T-helper 17 cell (primary cell): ENCODE measurements around the gene RARB. TPM values are rescaled to one million over a fixed set of nuclear protein-coding genes. Genes with fewer than 3 reads are reported as not detected.

Experiments used
- ATAC-seq: fragments of 150-1000 bp; cut with Tn5 transposase; 2 replicates; pipeline ENCODE4 v1.10.0; 2021; ENCODE audit warnings: mild to moderate bottlenecking, moderate library complexity
- DNase-seq, 3 donors: peaks; one replicate each; pipeline versions ENCODE4 v3.0.0 to v3.0.0-alpha.2; 2020 to 2021
- H3K9me3 ChIP-seq: one replicate; pipeline ENCODE4 v1.7.0; 2013; ENCODE audit warnings: low read length, mild to moderate bottlenecking; ENCODE audit not compliant: control insufficient read depth, poor library complexity, severe bottlenecking
- H3K27ac Mint-ChIP-seq: one replicate; pipeline ENCODE4 v1.8.0; 2022; ENCODE audit warnings: mild to moderate bottlenecking, moderate library complexity, mixed read lengths
- H3K27me3 Mint-ChIP-seq: one replicate; pipeline ENCODE4 v1.8.0; 2022; ENCODE audit warnings: mixed read lengths
- H3K36me3 Mint-ChIP-seq: one replicate; pipeline ENCODE4 v1.8.0; 2022; ENCODE audit warnings: low read depth, mixed read lengths
- H3K4me1 Mint-ChIP-seq: one replicate; pipeline ENCODE4 v1.8.0; 2022; ENCODE audit warnings: mild to moderate bottlenecking, mixed read lengths
- H3K4me3 Mint-ChIP-seq: one replicate; pipeline ENCODE4 v1.8.0; 2022; ENCODE audit warnings: mild to moderate bottlenecking, moderate library complexity, mixed read lengths
- total RNA-seq, 4 donors: library from RNA in 2 of 4; stranded (reverse) in 2 of 4; gene quantifications; one replicate each; pipeline ENCODE4 v1.2.3 and lab custom pipeline; 2022 to 2026

RARB gene
- total RNA-seq, 2 donors from 2014 or later: not detected

DNA sequence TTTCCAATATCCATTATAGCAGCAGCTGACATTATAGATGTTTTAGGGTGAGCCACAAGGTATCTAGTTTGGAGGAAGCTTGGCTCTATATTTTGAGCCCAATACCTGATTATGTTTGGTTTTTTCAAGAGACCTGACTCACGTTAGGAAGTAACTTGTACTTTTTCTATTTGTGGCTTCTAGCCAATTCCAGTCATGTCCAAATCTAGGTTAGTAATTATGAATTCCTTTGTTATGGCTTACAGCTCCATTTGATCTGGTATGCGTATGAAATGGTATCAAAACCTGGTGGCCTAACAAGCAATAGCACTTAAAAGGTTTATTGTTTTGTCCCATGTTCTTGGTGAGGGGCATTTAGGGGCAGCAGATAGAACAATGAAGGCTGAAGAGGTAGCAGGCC lies 120.8 kb downstream of the RARB start:
- no peaks in the 10 kb centered on the region for H3K9me3 ChIP-seq
- Mint-ChIP-seq H3K4me1 (no peaks in the 10 kb centered on the region), H3K27me3 (peaks cover 17% of the 10 kb centered on the region), H3K27ac (no peak overlapping the region), H3K36me3 (no peaks in the 10 kb centered on the region), H3K4me3 (no peak overlapping the region)
- DNase-seq (no peak), ATAC-seq (no peak)

GRCh38 chr3:25552251-25552650 lies 124.2 kb downstream of the RARB start:
- ATAC-seq (no peak), DNase-seq (no peak)
- Mint-ChIP-seq H3K4me3 (no peak overlapping the region), H3K36me3 (no peaks in the 10 kb centered on the region), H3K4me1 (no peaks in the 10 kb centered on the region), H3K27me3 (peaks cover 10% of the 10 kb centered on the region), H3K27ac (no peak overlapping the region)
- no peaks in the 10 kb centered on the region for H3K9me3 ChIP-seq

- ATAC-seq (no peak), DNase-seq (no peak)
- Mint-ChIP-seq H3K27me3 (peaks cover 10% of the 10 kb centered on the region), H3K4me1 (no peaks in the 10 kb centered on the region), H3K4me3 (no peak overlapping the region), H3K27ac (no peak overlapping the region), H3K36me3 (no peaks in the 10 kb centered on the region)
- H3K9me3 ChIP-seq: no peaks in the 10 kb centered on the region
Measured at GRCh38 chr3:25554376-25554775, 126.3 kb downstream of the RARB start.

DNA sequence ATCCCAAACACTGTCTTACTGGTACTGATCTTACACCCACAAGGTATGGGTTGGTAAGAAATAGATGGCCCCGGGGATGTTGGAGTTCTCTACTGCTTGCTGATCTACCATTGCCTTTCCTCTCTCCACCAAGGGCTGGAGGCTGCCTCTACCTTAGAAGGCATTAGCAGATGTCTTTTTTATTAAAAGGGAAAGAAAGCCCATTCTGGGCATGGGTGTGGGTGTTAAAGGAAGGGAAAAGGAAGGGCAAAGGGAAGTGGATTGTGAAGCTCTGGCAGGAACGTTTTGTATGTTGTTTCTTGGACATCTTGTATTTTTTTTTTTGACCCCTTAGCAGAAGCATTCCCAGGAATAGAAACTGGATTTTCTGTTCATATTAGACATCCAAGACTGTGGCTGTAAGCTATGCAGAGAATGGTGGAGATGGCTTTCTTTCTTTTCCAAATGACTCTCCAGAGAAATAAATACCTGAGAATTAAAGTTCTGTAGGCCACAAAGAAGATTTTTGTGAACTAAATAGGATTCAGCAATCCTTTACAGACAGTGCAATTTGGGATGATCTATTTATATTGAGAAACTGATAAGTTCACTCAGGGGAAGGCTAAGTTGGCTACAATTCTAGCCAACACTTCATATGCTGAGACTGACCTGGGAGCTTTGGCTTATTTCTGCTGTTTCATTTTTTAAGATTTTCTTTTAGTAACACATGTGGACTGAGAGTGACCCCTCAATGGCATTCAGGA lies 127.8 kb downstream of the RARB start:
- no peaks in the 10 kb centered on the region for H3K4me1 Mint-ChIP-seq
- no peak for ATAC-seq
- H3K27ac Mint-ChIP-seq: no peak overlapping the region

GRCh38 chr3:25556447-25556846 lies 128.4 kb downstream of the RARB start:
- Mint-ChIP-seq H3K36me3 (no peaks in the 10 kb centered on the region), H3K4me1 (no peaks in the 10 kb centered on the region), H3K4me3 (no peak overlapping the region), H3K27me3 (peaks cover 10% of the 10 kb centered on the region), H3K27ac (no peak overlapping the region)
- ATAC-seq: no peak
- no peaks in the 10 kb centered on the region for H3K9me3 ChIP-seq
- no peak for DNase-seq

More for the DNA sequence above, 127.8 kb downstream of the RARB start:
- no peak for DNase-seq
- Mint-ChIP-seq H3K36me3 (no peaks in the 10 kb centered on the region), H3K27me3 (peaks cover 10% of the 10 kb centered on the region), H3K4me3 (no peak overlapping the region)
- H3K9me3 ChIP-seq: no peaks in the 10 kb centered on the region

DNA sequence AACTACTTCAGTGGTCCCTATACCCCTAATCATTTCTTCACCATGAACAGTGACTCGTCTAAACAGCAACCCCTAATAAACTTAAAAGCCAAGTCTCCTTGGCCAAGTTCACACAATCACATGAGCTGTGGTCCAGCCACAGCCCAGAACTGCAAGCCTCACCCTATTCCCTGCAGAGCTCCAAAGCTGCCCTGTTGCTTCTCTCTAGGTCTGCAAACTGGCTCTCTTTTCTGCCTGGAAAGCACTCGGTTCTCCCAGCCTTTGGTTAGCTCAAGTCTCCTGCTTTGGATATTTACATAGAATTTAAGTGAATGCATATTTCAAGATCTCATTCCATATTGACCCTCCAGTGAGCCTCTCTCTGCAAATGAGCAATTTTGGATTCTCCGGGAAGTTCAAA lies 129.6 kb downstream of the RARB start:
- Mint-ChIP-seq H3K27me3 (peaks cover 12% of the 10 kb centered on the region), H3K4me3 (no peak overlapping the region), H3K4me1 (no peaks in the 10 kb centered on the region), H3K36me3 (no peaks in the 10 kb centered on the region), H3K27ac (no peak overlapping the region)
- no peaks in the 10 kb centered on the region for H3K9me3 ChIP-seq
- DNase-seq (no peak), ATAC-seq (no peak)

DNA sequence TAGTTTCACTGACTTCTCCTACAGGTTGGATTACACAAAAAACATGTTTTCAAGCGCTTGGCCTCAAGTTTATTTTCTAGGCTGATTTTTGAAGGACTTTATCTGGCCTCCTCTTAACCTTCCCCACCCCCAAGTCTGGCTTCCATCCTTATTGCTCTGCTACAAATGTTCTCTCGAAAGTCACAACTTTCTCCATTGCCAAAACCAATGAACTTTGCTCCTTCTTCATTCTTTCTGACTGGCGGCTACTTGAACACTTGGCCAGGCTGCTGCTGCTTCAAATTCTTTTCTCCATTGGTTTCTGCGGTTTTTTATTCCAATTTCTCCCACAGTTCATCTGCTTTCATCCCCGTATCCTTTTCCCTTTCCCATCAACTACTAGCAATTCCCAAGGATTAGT lies 130.1 kb downstream of the RARB start:
- Mint-ChIP-seq H3K36me3 (no peaks in the 10 kb centered on the region), H3K4me1 (no peaks in the 10 kb centered on the region), H3K27me3 (peaks cover 11% of the 10 kb centered on the region), H3K27ac (no peak overlapping the region), H3K4me3 (no peak overlapping the region)
- no peaks in the 10 kb centered on the region for H3K9me3 ChIP-seq
- ATAC-seq (no peak), DNase-seq (no peak)

- ATAC-seq (no peak), DNase-seq (no peak)
- no peak overlapping the region for H3K27ac Mint-ChIP-seq
- peaks cover 6% of the 10 kb centered on the region for H3K27me3 Mint-ChIP-seq
- H3K36me3 Mint-ChIP-seq: no peaks in the 10 kb centered on the region
- no peak overlapping the region for H3K4me3 Mint-ChIP-seq
- no peaks in the 10 kb centered on the region for H3K9me3 ChIP-seq
- H3K4me1 Mint-ChIP-seq: no peaks in the 10 kb centered on the region
Measured at GRCh38 chr3:25558796-25559195, 130.7 kb downstream of the RARB start.

GRCh38 chr3:25563601-25564000 lies 135.5 kb downstream of the RARB start:
- no peaks in the 10 kb centered on the region for H3K4me1 Mint-ChIP-seq
- DNase-seq: no peak
- ATAC-seq: no peak
- H3K9me3 ChIP-seq: no peaks in the 10 kb centered on the region
- H3K27me3 Mint-ChIP-seq: peaks cover 12% of the 10 kb centered on the region
- H3K27ac Mint-ChIP-seq: no peak overlapping the region
- no peak overlapping the region for H3K4me3 Mint-ChIP-seq
- H3K36me3 Mint-ChIP-seq: no peaks in the 10 kb centered on the region

- ATAC-seq (no peak), DNase-seq (no peak)
- no peaks in the 10 kb centered on the region for H3K9me3 ChIP-seq
- H3K4me1 Mint-ChIP-seq: no peaks in the 10 kb centered on the region
- no peaks in the 10 kb centered on the region for H3K36me3 Mint-ChIP-seq
- no peak overlapping the region for H3K27ac Mint-ChIP-seq
- no peak overlapping the region for H3K4me3 Mint-ChIP-seq
- H3K27me3 Mint-ChIP-seq: peaks cover 14% of the 10 kb centered on the region
Measured at GRCh38 chr3:25564075-25564474, 136.0 kb downstream of the RARB start.

- Mint-ChIP-seq H3K27ac (no peak overlapping the region), H3K36me3 (no peaks in the 10 kb centered on the region), H3K4me1 (no peaks in the 10 kb centered on the region), H3K4me3 (no peak overlapping the region), H3K27me3 (peaks cover 14% of the 10 kb centered on the region)
- ATAC-seq (no peak), DNase-seq (no peak)
- no peaks in the 10 kb centered on the region for H3K9me3 ChIP-seq
Measured at GRCh38 chr3:25565807-25566206, 137.7 kb downstream of the RARB start.

DNA sequence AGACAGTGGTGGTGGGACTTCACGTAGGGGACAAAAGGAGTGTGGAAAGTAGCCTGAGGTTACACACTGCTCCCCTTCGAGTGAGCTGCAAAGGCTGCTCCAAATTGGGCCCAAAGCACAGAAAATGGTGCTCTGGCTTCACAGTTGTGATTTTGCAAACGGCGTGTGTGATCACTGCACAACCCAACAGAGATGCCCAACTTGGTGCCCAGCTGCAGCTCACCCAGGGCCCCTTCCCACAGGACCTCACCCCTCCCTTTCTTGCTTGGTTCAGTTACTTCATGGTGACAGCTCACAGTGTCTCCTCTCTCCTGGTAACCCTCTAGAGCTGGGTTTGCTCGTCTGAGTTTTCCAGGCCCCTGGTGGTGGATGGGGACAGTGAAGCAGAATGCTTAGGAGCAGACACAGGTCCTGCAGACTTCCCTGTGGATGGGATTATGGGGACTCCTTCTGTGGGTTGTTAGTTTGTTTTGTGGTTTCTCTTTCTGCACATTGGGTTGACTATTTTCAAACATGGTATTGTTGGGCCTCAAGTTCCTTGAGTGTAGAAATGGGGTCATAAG lies 138.4 kb downstream of the RARB start:
- ATAC-seq (no peak), DNase-seq (no peak)
- Mint-ChIP-seq H3K36me3 (no peaks in the 10 kb centered on the region), H3K27ac (no peak overlapping the region), H3K4me1 (no peaks in the 10 kb centered on the region), H3K27me3 (peaks cover 14% of the 10 kb centered on the region), H3K4me3 (no peak overlapping the region)
- no peaks in the 10 kb centered on the region for H3K9me3 ChIP-seq

GRCh38 chr3:25567388-25567787 lies 139.3 kb downstream of the RARB start:
- H3K27ac Mint-ChIP-seq: no peak overlapping the region
- no peaks in the 10 kb centered on the region for H3K4me1 Mint-ChIP-seq
- no peak for DNase-seq
- H3K4me3 Mint-ChIP-seq: no peak overlapping the region
- H3K9me3 ChIP-seq: no peaks in the 10 kb centered on the region
- H3K36me3 Mint-ChIP-seq: no peaks in the 10 kb centered on the region
- peaks cover 11% of the 10 kb centered on the region for H3K27me3 Mint-ChIP-seq
- ATAC-seq: no peak
